K562 (cell line): ENCODE results near the gene FMNL3. TPM values are rescaled to one million over a fixed set of nuclear protein-coding genes. Genes with fewer than 3 reads are reported as not detected.
A peak's percentile ranks its signal among the peaks of the same experiment; 100 is the strongest.

Source experiments
- CBX1 ChIP-seq: sonication (generic); IDR thresholded peaks from 2 replicates; pipeline ENCODE4 v1.6.1; 2016; ENCODE audit warnings: antibody characterized with exemption, low read depth, mild to moderate bottlenecking
- CHCHD3 ChIP-seq: fragments of 250-450 bp; sonication (Bioruptor Pico); IDR thresholded peaks from 2 replicates; pipeline ENCODE4 v2.1.2; 2022; ENCODE audit warnings: mild to moderate bottlenecking
- DACH1 ChIP-seq: fragments of 450-650 bp; IDR thresholded peaks from 2 replicates; pipeline ENCODE4 v1.6.1; 2018; ENCODE audit not compliant: partially characterized antibody
- JUND ChIP-seq, 2 experiments: IDR thresholded peaks; 2 replicates in 1 of 2; 3 replicates in 1 of 2; pipeline ENCODE4 v1.6.1; 2011; ENCODE audit warnings: borderline replicate concordance in 2 of 2, low read depth in 2 of 2, low read length in 2 of 2, improper control_type of control experiment in 1 of 2, missing biosample characterization in 1 of 2, missing genetic modification characterization in 1 of 2, missing genetic modification reagents in 1 of 2
- KDM2B ChIP-seq: fragments of 250-450 bp; sonication (Bioruptor Pico); IDR thresholded peaks from 2 replicates; pipeline ENCODE4 v1.8.0; 2021; ENCODE audit warnings: mild to moderate bottlenecking, moderate library complexity
- L3MBTL2 ChIP-seq: fragments of 450-650 bp; IDR thresholded peaks from 2 replicates; pipeline ENCODE4 v1.6.1; 2016; ENCODE audit warnings: mild to moderate bottlenecking, moderate library complexity
- MCM2 ChIP-seq: fragments of 450-650 bp; IDR thresholded peaks from 2 replicates; pipeline ENCODE4 v1.6.1; 2017; ENCODE audit warnings: low read depth, mild to moderate bottlenecking
- NFE2 ChIP-seq: IDR thresholded peaks from 2 replicates; pipeline ENCODE4 v1.6.1; 2014; ENCODE audit warnings: antibody characterized with exemption, low read depth
- PHF8 ChIP-seq: fragments of 200-600 bp; sonication (generic); IDR thresholded peaks from 2 replicates; pipeline ENCODE4 v1.6.1; 2012; ENCODE audit warnings: mixed run types, mild to moderate bottlenecking, inconsistent platforms, low read length, moderate library complexity, borderline replicate concordance
- POLR2B ChIP-seq: fragments of 450-650 bp; IDR thresholded peaks from 2 replicates; pipeline ENCODE4 v1.6.1; 2018; ENCODE audit warnings: low read depth; ENCODE audit not compliant: partially characterized antibody
- RAD21 ChIP-seq, 2 experiments: fragments of 250-450 bp in 1 of 2; fragments of 450-650 bp in 1 of 2; sonication (Bioruptor Pico) in 1 of 2; formaldehyde crosslinking in 1 of 2; IDR thresholded peaks in 1 of 2; conservative IDR thresholded peaks in 1 of 2; 2 replicates each; pipeline versions ENCODE4 v1.4.0 to v1.8.0; 2020 to 2022; ENCODE audit warnings: mild to moderate bottlenecking in 2 of 2, moderate library complexity in 1 of 2
- SIN3A ChIP-seq, 2 experiments: fragments of 150-350 bp in 1 of 2; IDR thresholded peaks; 2 replicates each; pipeline ENCODE4 v1.6.1; 2011 to 2016; ENCODE audit warnings: borderline replicate concordance in 2 of 2, low read depth in 2 of 2, low read length in 2 of 2, mild to moderate bottlenecking in 2 of 2, moderate library complexity in 2 of 2; ENCODE audit not compliant: control insufficient read depth in 1 of 2
- polyA plus RNA-seq, 8 experiments: library from polyadenylated mRNA; depleted of rRNA in 4 of 8; stranded (reverse) in 5 of 8; unstranded in 3 of 8; fragments of >200 nt; fragmentation: Nextera tagmentation in 2 of 8; fragmentation: Illumina TruSeq in 1 of 8; extraction: Ambion mirVana in 2 of 8; extraction: Trizol in 1 of 8; gene quantifications; 2 replicates each; pipeline versions ENCODE4 v1.2.1 to v1.2.3, GENCODE V29; 2011 to 2014; ENCODE audit warnings: inconsistent platforms in 1 of 8, missing spikeins in 1 of 8
- total RNA-seq, 7 experiments: library from RNA; depleted of rRNA in 6 of 7; stranded (reverse); fragments of >200 nt in 6 of 7; fragmentation: Illumina TruSeq in 2 of 7; extraction: Trizol in 2 of 7; gene quantifications; 2 replicates each; pipeline versions ENCODE4 v1.2.1 to v1.2.3, GENCODE V29; 2011 to 2021; ENCODE audit warnings: low replicate concordance in 1 of 7
- TF ChIP-seq, protein P1 (sequence below): fragments of 450-650 bp; IDR thresholded peaks from 2 replicates; pipeline ENCODE4 v1.6.1; 2016; ENCODE audit warnings: mild to moderate bottlenecking, moderate library complexity

FMNL3 gene
- total and polyA plus RNA-seq, 9 of the 15 experiments (the other 6 are each of a cell fraction or from before 2014, with no cell fraction given), result 0.49 to 14.4 (median 6.8) TPM

DNA sequence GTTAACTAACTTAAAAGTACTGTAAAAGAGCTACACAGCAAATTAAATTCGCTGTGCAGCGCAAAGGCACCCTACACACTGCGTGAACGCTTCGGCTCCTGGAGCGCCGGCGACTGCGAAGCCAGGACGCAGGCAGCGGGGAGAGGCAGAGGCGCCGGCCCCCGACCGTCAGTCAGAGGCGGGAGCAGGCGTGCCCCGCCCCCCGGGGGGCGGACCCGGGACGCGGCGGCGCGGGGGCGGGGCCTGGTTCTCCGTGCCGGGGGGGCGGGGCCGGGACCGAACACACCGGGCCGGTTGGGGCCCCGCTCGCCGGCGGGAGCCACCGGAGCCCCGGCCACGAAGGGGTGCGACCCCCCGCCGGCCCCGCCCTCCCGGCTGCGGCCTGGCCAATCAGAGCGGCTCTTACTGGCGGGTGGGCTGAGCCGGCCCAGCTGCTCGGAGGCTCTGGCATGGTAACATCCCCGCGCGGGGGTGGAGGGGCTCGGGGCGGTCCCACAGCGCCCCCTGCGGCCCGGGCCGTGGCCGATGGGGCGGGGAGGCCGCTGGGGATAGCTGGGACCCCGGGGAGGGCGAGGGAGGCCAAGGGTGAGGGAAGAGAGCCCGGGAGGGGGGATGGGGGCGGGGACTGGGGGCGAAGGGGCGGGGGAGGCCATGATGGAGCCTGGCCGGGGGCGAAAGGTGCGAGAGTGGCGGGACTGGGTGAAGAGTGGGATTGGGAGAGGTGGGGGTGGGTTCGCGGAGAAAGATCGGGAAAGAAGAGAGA is 83.9 kb downstream of the FMNL3 start, which contains the start of gene PRPF40B (continued):
- TF ChIP-seq POLR2B, result peak; percentile 79
- TF ChIP-seq L3MBTL2, result no peak; the same call in 1 of the 2 replicates
- no peak; the same call in 1 of the 2 replicates for TF ChIP-seq KDM2B (CRISPR knock-in tag)
- TF ChIP-seq JUND (IDR thresholded peaks at IDR 0.05; ENCODE audit: borderline replicate concordance, low read depth, low read length), result 0 out of 2 replicates have a peak, but pooled peaks have one; percentile 2
- TF ChIP-seq JUND (tag; IDR thresholded peaks at IDR 0.05; ENCODE audit: borderline replicate concordance, low read depth, low read length), result no peak; the same call in 2 of the 3 replicates
- peak; percentile 81 for TF ChIP-seq PHF8
- TF ChIP-seq SIN3A (IDR thresholded peaks at IDR 0.05; ENCODE audit: borderline replicate concordance in 2 of 2, control insufficient read depth in 1 of 2, low read depth in 2 of 2, low read length in 2 of 2), result peak in 1 of 2 experiments; percentile 3; a peak in 1 of 4 replicates
- TF ChIP-seq, protein P1, sequence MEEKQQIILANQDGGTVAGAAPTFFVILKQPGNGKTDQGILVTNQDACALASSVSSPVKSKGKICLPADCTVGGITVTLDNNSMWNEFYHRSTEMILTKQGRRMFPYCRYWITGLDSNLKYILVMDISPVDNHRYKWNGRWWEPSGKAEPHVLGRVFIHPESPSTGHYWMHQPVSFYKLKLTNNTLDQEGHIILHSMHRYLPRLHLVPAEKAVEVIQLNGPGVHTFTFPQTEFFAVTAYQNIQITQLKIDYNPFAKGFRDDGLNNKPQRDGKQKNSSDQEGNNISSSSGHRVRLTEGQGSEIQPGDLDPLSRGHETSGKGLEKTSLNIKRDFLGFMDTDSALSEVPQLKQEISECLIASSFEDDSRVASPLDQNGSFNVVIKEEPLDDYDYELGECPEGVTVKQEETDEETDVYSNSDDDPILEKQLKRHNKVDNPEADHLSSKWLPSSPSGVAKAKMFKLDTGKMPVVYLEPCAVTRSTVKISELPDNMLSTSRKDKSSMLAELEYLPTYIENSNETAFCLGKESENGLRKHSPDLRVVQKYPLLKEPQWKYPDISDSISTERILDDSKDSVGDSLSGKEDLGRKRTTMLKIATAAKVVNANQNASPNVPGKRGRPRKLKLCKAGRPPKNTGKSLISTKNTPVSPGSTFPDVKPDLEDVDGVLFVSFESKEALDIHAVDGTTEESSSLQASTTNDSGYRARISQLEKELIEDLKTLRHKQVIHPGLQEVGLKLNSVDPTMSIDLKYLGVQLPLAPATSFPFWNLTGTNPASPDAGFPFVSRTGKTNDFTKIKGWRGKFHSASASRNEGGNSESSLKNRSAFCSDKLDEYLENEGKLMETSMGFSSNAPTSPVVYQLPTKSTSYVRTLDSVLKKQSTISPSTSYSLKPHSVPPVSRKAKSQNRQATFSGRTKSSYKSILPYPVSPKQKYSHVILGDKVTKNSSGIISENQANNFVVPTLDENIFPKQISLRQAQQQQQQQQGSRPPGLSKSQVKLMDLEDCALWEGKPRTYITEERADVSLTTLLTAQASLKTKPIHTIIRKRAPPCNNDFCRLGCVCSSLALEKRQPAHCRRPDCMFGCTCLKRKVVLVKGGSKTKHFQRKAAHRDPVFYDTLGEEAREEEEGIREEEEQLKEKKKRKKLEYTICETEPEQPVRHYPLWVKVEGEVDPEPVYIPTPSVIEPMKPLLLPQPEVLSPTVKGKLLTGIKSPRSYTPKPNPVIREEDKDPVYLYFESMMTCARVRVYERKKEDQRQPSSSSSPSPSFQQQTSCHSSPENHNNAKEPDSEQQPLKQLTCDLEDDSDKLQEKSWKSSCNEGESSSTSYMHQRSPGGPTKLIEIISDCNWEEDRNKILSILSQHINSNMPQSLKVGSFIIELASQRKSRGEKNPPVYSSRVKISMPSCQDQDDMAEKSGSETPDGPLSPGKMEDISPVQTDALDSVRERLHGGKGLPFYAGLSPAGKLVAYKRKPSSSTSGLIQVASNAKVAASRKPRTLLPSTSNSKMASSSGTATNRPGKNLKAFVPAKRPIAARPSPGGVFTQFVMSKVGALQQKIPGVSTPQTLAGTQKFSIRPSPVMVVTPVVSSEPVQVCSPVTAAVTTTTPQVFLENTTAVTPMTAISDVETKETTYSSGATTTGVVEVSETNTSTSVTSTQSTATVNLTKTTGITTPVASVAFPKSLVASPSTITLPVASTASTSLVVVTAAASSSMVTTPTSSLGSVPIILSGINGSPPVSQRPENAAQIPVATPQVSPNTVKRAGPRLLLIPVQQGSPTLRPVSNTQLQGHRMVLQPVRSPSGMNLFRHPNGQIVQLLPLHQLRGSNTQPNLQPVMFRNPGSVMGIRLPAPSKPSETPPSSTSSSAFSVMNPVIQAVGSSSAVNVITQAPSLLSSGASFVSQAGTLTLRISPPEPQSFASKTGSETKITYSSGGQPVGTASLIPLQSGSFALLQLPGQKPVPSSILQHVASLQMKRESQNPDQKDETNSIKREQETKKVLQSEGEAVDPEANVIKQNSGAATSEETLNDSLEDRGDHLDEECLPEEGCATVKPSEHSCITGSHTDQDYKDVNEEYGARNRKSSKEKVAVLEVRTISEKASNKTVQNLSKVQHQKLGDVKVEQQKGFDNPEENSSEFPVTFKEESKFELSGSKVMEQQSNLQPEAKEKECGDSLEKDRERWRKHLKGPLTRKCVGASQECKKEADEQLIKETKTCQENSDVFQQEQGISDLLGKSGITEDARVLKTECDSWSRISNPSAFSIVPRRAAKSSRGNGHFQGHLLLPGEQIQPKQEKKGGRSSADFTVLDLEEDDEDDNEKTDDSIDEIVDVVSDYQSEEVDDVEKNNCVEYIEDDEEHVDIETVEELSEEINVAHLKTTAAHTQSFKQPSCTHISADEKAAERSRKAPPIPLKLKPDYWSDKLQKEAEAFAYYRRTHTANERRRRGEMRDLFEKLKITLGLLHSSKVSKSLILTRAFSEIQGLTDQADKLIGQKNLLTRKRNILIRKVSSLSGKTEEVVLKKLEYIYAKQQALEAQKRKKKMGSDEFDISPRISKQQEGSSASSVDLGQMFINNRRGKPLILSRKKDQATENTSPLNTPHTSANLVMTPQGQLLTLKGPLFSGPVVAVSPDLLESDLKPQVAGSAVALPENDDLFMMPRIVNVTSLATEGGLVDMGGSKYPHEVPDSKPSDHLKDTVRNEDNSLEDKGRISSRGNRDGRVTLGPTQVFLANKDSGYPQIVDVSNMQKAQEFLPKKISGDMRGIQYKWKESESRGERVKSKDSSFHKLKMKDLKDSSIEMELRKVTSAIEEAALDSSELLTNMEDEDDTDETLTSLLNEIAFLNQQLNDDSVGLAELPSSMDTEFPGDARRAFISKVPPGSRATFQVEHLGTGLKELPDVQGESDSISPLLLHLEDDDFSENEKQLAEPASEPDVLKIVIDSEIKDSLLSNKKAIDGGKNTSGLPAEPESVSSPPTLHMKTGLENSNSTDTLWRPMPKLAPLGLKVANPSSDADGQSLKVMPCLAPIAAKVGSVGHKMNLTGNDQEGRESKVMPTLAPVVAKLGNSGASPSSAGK, result peak; percentile 76; the same call in 1 of the 2 replicates
- no peak for TF ChIP-seq MCM2
- TF ChIP-seq RAD21 (CRISPR knock-in tag; conservative IDR thresholded peaks at IDR 0.05 in 1 of 2, IDR thresholded peaks at IDR 0.05 in 1 of 2), result peak in 1 of 2 experiments; percentile 58; a peak in 2 of 4 replicates
- TF ChIP-seq CHCHD3, result no peak
- TF ChIP-seq DACH1, result peak; percentile 76
- TF ChIP-seq NFE2, result no peak
- TF ChIP-seq CBX1, result peak; percentile 55; the same call in 1 of the 2 replicates
